Esophagus squamous epithelium (tissue), 4 donors: ENCODE results near the gene IQSEC1.

Experiments used
- POLR2A ChIP-seq, 4 donors: fragments of 450-650 bp; IDR thresholded peaks; one replicate each; pipeline ENCODE4 v1.6.1; 2017; ENCODE audit warnings: antibody characterized with exemption in 4 of 4, mild to moderate bottlenecking in 4 of 4, moderate library complexity in 3 of 4
- TF ChIP-seq, protein P1 (sequence below), 6 experiments: fragments of 450-650 bp in 4 of 6; fragments of 200-600 bp in 2 of 6; sonication (generic) in 2 of 6; IDR thresholded peaks; one replicate each; pipeline ENCODE4 v1.5.1; 2016 to 2019; ENCODE audit warnings: antibody characterized with exemption in 6 of 6, mild to moderate bottlenecking in 4 of 6, moderate library complexity in 4 of 6

DNA sequence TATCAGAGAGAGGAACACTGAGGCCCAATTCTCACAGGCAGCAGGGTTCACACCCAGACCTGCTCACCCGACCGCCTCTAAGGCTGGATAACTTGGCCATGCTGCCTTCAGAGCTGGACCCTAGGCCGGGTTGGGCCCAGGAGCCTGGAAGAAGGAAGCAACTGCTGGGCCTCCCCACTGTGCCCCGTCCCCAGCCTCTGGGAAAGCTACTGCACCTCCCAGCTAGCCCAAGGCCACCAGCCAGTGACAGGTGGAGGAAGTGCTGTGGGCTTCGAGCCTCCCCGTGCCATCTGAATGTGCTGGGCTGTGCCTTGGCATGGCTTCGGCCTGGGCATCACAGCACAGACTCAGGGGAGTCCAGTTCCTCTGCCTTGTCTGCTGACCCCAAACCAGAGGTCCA, 169.3 kb downstream of the IQSEC1 start:
- TF ChIP-seq, protein P1, sequence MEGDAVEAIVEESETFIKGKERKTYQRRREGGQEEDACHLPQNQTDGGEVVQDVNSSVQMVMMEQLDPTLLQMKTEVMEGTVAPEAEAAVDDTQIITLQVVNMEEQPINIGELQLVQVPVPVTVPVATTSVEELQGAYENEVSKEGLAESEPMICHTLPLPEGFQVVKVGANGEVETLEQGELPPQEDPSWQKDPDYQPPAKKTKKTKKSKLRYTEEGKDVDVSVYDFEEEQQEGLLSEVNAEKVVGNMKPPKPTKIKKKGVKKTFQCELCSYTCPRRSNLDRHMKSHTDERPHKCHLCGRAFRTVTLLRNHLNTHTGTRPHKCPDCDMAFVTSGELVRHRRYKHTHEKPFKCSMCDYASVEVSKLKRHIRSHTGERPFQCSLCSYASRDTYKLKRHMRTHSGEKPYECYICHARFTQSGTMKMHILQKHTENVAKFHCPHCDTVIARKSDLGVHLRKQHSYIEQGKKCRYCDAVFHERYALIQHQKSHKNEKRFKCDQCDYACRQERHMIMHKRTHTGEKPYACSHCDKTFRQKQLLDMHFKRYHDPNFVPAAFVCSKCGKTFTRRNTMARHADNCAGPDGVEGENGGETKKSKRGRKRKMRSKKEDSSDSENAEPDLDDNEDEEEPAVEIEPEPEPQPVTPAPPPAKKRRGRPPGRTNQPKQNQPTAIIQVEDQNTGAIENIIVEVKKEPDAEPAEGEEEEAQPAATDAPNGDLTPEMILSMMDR (IDR thresholded peaks at IDR 0.05): no peak
- no peak for TF ChIP-seq POLR2A (IDR thresholded peaks at IDR 0.05)
